Measurements from ENCODE around the gene LCT.

- no peak for TF ChIP-seq ZFP3 (CRISPR knock-in tag; IDR thresholded peaks at IDR 0.05)
- TF ChIP-seq, protein P1, sequence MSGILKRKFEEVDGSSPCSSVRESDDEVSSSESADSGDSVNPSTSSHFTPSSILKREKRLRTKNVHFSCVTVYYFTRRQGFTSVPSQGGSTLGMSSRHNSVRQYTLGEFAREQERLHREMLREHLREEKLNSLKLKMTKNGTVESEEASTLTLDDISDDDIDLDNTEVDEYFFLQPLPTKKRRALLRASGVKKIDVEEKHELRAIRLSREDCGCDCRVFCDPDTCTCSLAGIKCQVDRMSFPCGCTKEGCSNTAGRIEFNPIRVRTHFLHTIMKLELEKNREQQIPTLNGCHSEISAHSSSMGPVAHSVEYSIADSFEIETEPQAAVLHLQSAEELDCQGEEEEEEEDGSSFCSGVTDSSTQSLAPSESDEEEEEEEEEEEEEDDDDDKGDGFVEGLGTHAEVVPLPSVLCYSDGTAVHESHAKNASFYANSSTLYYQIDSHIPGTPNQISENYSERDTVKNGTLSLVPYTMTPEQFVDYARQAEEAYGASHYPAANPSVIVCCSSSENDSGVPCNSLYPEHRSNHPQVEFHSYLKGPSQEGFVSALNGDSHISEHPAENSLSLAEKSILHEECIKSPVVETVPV (CRISPR knock-in tag; IDR thresholded peaks at IDR 0.05): no peak
- TF ChIP-seq ZC3H10 (CRISPR knock-in tag; IDR thresholded peaks at IDR 0.05): no peak
- TF ChIP-seq GLIS3 (CRISPR knock-in tag; IDR thresholded peaks at IDR 0.05): no peak
- TF ChIP-seq PPARA (CRISPR knock-in tag; IDR thresholded peaks at IDR 0.05; ENCODE audit: borderline replicate concordance): no peak
- TF ChIP-seq POU6F1 (CRISPR knock-in tag; IDR thresholded peaks at IDR 0.05; ENCODE audit: borderline replicate concordance, low read depth): no peak
- TF ChIP-seq, protein P2, sequence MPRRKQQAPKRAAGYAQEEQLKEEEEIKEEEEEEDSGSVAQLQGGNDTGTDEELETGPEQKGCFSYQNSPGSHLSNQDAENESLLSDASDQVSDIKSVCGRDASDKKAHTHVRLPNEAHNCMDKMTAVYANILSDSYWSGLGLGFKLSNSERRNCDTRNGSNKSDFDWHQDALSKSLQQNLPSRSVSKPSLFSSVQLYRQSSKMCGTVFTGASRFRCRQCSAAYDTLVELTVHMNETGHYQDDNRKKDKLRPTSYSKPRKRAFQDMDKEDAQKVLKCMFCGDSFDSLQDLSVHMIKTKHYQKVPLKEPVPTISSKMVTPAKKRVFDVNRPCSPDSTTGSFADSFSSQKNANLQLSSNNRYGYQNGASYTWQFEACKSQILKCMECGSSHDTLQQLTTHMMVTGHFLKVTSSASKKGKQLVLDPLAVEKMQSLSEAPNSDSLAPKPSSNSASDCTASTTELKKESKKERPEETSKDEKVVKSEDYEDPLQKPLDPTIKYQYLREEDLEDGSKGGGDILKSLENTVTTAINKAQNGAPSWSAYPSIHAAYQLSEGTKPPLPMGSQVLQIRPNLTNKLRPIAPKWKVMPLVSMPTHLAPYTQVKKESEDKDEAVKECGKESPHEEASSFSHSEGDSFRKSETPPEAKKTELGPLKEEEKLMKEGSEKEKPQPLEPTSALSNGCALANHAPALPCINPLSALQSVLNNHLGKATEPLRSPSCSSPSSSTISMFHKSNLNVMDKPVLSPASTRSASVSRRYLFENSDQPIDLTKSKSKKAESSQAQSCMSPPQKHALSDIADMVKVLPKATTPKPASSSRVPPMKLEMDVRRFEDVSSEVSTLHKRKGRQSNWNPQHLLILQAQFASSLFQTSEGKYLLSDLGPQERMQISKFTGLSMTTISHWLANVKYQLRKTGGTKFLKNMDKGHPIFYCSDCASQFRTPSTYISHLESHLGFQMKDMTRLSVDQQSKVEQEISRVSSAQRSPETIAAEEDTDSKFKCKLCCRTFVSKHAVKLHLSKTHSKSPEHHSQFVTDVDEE (CRISPR knock-in tag; IDR thresholded peaks at IDR 0.05): no peak
- no peak for TF ChIP-seq CSDC2 (CRISPR knock-in tag; IDR thresholded peaks at IDR 0.05)
- TF ChIP-seq, protein P3, sequence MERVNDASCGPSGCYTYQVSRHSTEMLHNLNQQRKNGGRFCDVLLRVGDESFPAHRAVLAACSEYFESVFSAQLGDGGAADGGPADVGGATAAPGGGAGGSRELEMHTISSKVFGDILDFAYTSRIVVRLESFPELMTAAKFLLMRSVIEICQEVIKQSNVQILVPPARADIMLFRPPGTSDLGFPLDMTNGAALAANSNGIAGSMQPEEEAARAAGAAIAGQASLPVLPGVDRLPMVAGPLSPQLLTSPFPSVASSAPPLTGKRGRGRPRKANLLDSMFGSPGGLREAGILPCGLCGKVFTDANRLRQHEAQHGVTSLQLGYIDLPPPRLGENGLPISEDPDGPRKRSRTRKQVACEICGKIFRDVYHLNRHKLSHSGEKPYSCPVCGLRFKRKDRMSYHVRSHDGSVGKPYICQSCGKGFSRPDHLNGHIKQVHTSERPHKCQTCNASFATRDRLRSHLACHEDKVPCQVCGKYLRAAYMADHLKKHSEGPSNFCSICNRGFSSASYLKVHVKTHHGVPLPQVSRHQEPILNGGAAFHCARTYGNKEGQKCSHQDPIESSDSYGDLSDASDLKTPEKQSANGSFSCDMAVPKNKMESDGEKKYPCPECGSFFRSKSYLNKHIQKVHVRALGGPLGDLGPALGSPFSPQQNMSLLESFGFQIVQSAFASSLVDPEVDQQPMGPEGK (CRISPR knock-in tag; IDR thresholded peaks at IDR 0.05; ENCODE audit: borderline replicate concordance): no peak
- no peak for TF ChIP-seq ARNTL (CRISPR knock-in tag; IDR thresholded peaks at IDR 0.05; ENCODE audit: borderline replicate concordance, low read depth)
- TF ChIP-seq TOX (CRISPR knock-in tag; IDR thresholded peaks at IDR 0.05; ENCODE audit: borderline replicate concordance): no peak
Observed at GRCh38 chr2:135773319-135773718, 63.7 kb downstream of the LCT start.
